Natural killer cell treated with Interleukin-12 subunit alpha and Interleukin-12 subunit beta and Interleukin-15 and Interleukin-18, amount 100 ng/mL, for 72 hours (primary cell): ENCODE results near the gene REEP1. TPM values are rescaled to one million over a fixed set of nuclear protein-coding genes. Genes with fewer than 3 reads are reported as not detected.

Experiments used
- ATAC-seq, 2 donors: fragments of 150-1000 bp; cut with Tn5 transposase in 1 of 2; sonication (Bioruptor Pico), chemical (Tn5 transposase) in 1 of 2; 2 replicates each; pipeline ENCODE4 v1.10.0; 2021
- DNase-seq: peaks from one replicate; pipeline ENCODE4 v3.0.0; 2022; ENCODE audit warnings: low spot score
- H3K27ac Mint-ChIP-seq, 2 donors: 1 replicate in 1 of 2; 2 replicates in 1 of 2; pipeline ENCODE4 v1.8.0; 2022; ENCODE audit warnings: mixed read lengths in 2 of 2, mild to moderate bottlenecking in 1 of 2, moderate library complexity in 1 of 2
- H3K27me3 Mint-ChIP-seq, 2 donors: 1 replicate in 1 of 2; 2 replicates in 1 of 2; pipeline ENCODE4 v1.8.0; 2022; ENCODE audit warnings: mixed read lengths in 2 of 2
- H3K36me3 Mint-ChIP-seq: one replicate; pipeline ENCODE4 v1.8.0; 2022; ENCODE audit warnings: mixed read lengths
- H3K4me1 Mint-ChIP-seq, 2 donors: 1 replicate in 1 of 2; 2 replicates in 1 of 2; pipeline ENCODE4 v1.8.0; 2022; ENCODE audit warnings: low read depth in 2 of 2, mixed read lengths in 2 of 2, mild to moderate bottlenecking in 1 of 2
- H3K4me3 Mint-ChIP-seq: one replicate; pipeline ENCODE4 v1.8.0; 2022; ENCODE audit warnings: mixed read lengths
- H3K9me3 Mint-ChIP-seq: 2 replicates; pipeline ENCODE4 v1.8.0; 2022; ENCODE audit warnings: mixed read lengths
- total RNA-seq, 2 donors: library from RNA; stranded (reverse); gene quantifications; one replicate each; pipeline ENCODE4 v1.2.3, GENCODE V29; 2022

The REEP1 gene
- total RNA-seq, 2 donors from 2014 or later: not detected

DNA sequence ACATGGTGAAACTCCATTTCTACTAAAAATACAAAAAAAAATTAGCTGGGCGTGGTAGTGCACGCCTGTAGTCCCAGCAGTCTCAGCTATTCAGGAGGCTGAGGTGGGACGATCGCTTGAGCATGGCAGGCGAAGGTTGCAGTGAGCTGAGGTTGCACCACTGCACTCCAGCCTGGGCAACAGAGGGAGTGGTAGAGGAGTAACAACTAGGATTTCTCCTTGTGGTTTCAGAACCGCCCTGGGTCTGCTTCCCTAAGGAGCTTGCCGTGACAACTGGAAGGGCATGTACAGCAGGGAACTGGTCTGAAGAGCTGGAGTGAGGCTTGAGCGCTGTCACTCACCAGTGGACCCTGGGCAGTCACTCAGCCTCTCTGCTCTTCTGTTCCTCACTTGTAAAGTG is 29.1 kb downstream of the REEP1 start:
- Mint-ChIP-seq H3K4me1 (no peaks in the 10 kb centered on the region), H3K36me3 (no peaks in the 10 kb centered on the region), H3K4me3 (no peak overlapping the region), H3K27me3 (peaks cover 29 to 39% of the 10 kb centered on the region in 2 donors), H3K9me3 (no peaks in the 10 kb centered on the region), H3K27ac (no peak overlapping the region)
- no peak for ATAC-seq
- DNase-seq: no peak

DNA sequence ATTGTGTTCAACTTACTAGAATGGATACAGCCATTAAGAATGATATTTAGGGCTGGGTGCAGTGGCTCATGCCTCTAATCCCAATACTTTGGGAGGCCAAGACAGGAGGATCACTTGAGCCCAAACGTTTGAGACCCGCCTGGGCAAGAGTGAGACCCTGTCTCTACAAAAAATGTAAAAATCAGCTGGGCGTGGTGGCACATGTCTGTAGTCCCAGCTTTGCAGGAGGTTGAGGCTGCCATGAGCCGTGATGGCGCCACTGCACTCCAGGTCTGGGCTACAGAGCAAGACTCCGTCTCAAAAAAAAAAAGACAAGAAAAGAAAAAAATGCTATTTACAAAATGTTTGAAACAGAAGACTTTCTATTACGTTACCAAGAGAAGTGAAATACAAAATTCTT is 30.0 kb downstream of the REEP1 start:
- Mint-ChIP-seq H3K27ac (no peak overlapping the region), H3K4me1 (no peaks in the 10 kb centered on the region), H3K36me3 (no peaks in the 10 kb centered on the region), H3K9me3 (no peaks in the 10 kb centered on the region), H3K27me3 (peaks cover 27 to 37% of the 10 kb centered on the region in 2 donors), H3K4me3 (no peak overlapping the region)
- DNase-seq (no peak), ATAC-seq (no peak)

DNA sequence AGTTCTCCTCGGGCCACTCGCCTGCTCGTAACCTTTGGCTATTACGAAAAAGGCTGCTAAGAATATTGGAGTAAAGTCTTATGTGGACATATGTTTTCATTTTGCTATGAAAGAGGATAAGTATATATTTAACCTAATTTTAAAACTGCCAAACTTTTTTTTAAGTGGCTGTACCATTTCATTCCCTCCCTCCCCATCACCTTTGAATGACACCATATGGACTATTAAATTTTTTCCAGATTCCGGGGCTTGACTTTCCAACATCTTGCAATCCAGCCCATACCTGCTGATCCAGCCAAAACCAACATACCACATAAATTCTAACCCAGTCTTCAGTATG is 31.5 kb downstream of the REEP1 start:
- DNase-seq (no peak), ATAC-seq (no peak)
- H3K4me1 Mint-ChIP-seq: no peaks in the 10 kb centered on the region
- no peaks in the 10 kb centered on the region for H3K36me3 Mint-ChIP-seq
- no peak overlapping the region for H3K4me3 Mint-ChIP-seq
- peaks cover 21 to 36% of the 10 kb centered on the region in 2 donors for H3K27me3 Mint-ChIP-seq
- H3K27ac Mint-ChIP-seq: no peak overlapping the region
- H3K9me3 Mint-ChIP-seq: no peaks in the 10 kb centered on the region

DNA sequence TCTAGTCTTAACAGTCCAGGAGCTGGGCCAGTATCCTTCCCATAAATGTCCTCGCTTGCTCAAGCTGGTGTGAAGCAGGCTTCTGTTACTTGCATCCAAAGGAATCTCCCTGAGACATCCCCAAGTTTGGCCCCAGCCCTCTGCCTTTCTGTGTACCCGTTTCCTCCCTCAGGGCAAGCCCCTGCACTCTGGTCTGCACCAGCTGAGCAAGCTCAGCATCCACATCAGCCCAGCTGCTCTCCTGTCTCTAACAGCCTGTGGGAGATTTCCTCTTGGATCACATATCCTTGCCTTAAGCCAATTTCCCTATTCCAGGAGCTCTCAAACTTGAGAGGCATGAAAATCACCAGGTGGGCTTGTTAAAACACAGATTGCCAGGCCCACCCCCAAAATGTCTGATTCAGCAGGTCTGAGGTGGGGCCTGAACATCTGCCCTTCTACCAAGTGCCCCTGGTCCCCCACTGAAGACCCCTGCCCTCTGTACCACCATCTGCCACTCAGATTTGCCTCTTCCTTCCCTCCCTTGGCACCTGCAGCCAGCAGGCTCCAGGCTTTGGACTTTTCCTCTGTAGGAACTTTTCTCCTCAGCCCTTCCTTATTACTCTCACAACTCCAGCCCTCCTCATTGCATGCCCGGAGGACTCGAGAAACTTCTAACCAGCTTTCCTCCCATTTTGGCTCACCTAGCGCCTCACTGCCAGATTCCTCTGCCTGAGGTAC is 32.1 kb downstream of the REEP1 start:
- Mint-ChIP-seq H3K27me3 (peaks cover 18 to 32% of the 10 kb centered on the region in 2 donors), H3K9me3 (no peaks in the 10 kb centered on the region), H3K4me1 (no peaks in the 10 kb centered on the region), H3K36me3 (no peaks in the 10 kb centered on the region), H3K4me3 (no peak overlapping the region), H3K27ac (no peak overlapping the region)
- ATAC-seq: no peak
- DNase-seq: no peak

DNA sequence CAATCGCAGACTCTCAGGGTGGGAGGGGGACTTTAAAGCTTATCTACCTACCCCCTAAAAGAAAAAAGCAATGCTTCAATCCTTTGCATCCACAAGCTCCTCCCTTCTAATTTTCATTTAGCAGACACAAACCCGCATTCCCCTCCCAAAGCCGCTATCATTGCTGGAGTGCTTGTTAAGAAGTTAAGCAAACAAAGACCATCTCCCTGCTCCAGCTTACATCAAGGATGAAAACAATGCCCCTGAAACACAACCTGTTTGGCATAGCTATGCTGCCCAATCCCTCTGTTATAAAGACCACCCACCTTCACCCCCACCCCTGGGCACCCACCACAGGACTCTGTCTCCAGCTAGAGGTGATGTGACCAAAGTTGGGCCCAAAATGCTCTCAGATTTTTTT is 33.0 kb downstream of the REEP1 start:
- H3K9me3 Mint-ChIP-seq: no peaks in the 10 kb centered on the region
- no peaks in the 10 kb centered on the region for H3K36me3 Mint-ChIP-seq
- ATAC-seq (no peak), DNase-seq (no peak)
- H3K27me3 Mint-ChIP-seq: peaks cover 25 to 38% of the 10 kb centered on the region in 2 donors
- H3K4me3 Mint-ChIP-seq: no peak overlapping the region
- H3K27ac Mint-ChIP-seq: no peak overlapping the region
- H3K4me1 Mint-ChIP-seq: no peaks in the 10 kb centered on the region

DNA sequence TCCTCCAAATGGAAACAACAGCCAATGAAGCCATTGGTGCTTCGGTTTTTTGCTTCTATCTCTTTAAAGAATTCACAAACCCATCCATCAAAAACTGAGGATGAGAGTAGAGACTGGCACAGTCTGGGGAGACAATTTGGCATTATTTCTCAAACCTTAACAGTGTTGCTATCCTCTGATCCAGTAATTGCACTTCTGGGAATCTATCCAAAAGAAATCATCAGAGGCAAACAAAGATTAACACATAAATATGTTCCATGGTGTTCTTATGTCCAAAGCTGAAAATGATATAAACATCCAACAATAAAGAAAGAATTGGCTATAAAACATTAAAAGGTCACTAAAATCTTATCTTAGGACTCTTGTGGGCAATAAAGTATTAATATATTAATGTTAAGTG is 35.1 kb downstream of the REEP1 start:
- no peaks in the 10 kb centered on the region for H3K4me1 Mint-ChIP-seq
- no peak for ATAC-seq
- no peak for DNase-seq
- no peaks in the 10 kb centered on the region for H3K36me3 Mint-ChIP-seq
- no peak overlapping the region for H3K4me3 Mint-ChIP-seq
- no peak overlapping the region for H3K27ac Mint-ChIP-seq
- no peaks in the 10 kb centered on the region for H3K9me3 Mint-ChIP-seq
- peaks cover 29 to 41% of the 10 kb centered on the region in 2 donors for H3K27me3 Mint-ChIP-seq

DNA sequence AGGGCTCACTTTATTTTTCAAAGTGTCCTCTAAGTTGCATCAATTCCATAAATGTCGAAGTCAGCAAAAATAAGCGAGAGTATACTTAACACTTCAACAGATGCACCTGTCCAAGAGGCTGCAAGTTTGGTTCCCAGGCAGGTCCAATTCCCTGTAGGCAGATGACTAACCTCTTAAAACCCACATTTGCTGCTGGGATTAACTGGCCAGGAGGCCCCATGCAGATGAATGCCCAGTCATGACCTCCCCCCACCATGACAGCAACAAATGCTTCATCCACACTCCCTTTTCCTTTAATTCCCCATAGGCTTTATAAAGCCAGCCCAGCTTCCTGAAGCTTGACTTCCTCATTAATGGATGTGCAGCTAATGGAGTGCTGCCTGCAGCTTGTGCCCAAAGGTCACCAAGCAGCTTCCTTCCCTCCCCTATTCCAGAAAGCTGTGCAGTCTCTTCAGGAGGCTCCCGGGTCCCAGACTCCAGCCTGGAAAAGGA is 35.7 kb downstream of the REEP1 start:
- ATAC-seq (no peak), DNase-seq (no peak)
- Mint-ChIP-seq H3K27ac (no peak overlapping the region), H3K27me3 (peaks cover 34 to 47% of the 10 kb centered on the region in 2 donors), H3K9me3 (no peaks in the 10 kb centered on the region), H3K4me3 (no peak overlapping the region), H3K36me3 (no peaks in the 10 kb centered on the region), H3K4me1 (no peaks in the 10 kb centered on the region)

DNA sequence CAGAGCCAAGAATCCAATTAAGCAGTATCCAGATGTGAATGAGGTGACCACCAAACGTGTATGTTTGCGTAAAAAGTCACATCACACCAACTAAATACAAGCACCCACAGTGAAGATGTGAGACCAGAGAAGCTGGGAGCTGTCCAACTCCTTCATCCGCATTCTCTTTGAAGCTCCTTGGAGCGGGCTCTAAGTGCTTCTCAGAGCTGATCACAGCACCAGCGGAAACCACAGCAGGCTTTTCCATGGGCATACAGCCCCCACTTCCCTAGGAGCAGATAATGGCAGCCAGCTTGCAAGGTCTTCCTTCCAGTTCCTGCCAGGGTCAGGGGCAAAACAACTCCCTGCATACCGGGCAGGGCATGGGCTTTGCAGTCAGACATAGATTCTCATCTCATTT is 36.4 kb downstream of the REEP1 start:
- no peaks in the 10 kb centered on the region for H3K36me3 Mint-ChIP-seq
- H3K27me3 Mint-ChIP-seq: peaks cover 29 to 41% of the 10 kb centered on the region in 2 donors
- ATAC-seq: no peak

DNA sequence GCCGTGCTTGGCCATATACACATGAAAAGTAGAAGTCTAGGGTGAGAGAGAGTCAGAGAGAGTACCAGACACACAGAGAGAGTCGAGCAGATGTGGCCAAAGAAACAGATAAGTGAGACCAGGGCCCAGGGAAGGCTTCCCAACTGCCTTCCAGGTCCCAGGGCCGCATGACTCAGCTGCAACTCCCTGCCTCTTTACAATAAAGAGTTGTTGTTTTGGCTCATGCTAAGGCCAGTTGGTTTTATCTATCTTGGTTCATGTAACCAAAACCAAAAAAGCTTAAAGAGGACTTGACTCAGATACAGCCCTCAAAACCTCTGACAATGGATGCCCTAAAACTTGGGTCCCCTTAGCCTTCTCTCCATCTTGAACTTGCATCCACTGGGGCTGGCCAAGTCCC is 36.9 kb downstream of the REEP1 start:
- DNase-seq (no peak), ATAC-seq (no peak)
- Mint-ChIP-seq H3K4me3 (no peak overlapping the region), H3K4me1 (no peaks in the 10 kb centered on the region), H3K27me3 (peaks cover 29 to 36% of the 10 kb centered on the region in 2 donors), H3K36me3 (no peaks in the 10 kb centered on the region), H3K9me3 (no peaks in the 10 kb centered on the region), H3K27ac (no peak overlapping the region)

More for the DNA sequence above, 36.4 kb downstream of the REEP1 start:
- no peak for DNase-seq
- H3K27ac Mint-ChIP-seq: no peak overlapping the region
- no peak overlapping the region for H3K4me3 Mint-ChIP-seq
- H3K9me3 Mint-ChIP-seq: no peaks in the 10 kb centered on the region
- no peaks in the 10 kb centered on the region for H3K4me1 Mint-ChIP-seq

DNA sequence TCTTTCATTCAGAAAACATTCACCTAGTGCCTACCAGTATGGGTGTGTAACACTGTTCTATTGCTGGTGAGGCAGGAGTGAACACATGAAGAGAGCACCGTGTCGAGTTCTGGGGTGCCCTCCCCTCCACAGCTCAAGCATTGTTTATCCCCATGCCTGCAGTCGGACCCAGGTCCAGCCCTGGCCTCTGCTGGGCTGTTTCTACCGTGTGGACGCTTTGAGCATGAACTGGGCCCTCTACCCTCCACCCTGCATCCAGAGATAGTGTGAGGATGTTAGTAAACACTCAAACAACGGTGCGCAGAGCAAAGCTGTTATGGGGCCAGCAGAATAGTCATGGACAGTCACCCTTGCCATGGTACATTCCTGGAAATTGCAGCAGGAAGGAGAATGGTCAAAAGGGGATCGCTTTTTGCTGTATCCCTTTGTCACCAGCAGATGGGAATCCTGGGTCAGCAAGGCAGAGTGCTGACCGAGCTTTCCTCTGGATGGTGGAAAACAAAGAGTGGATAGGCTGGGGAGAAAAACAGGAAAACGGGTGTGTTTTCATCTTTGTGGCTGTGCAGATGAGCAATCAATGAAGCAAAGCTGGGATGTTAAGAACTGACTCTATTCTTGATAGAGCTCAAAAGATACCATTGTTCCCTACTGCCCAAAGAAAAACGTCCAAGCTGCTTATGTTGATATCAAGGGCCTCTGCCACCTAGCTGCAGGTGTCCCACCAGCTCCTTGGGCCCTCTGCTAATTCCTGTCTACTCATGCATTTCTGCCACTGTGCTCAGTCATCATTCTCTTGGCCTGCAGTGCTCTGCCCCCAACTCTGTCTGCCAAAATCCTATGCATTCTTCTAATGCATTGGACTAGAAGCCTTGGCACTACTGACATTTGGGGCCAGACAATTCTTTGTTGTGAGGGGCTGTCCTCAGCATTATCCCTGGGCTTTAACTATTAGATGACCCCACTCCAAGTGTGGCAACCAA is 38.7 kb downstream of the REEP1 start:
- ATAC-seq (no peak), DNase-seq (no peak)
- Mint-ChIP-seq H3K4me3 (no peak overlapping the region), H3K4me1 (no peaks in the 10 kb centered on the region), H3K36me3 (no peaks in the 10 kb centered on the region), H3K27ac (no peak overlapping the region), H3K9me3 (no peaks in the 10 kb centered on the region), H3K27me3 (peaks cover 30 to 38% of the 10 kb centered on the region in 2 donors)

DNA sequence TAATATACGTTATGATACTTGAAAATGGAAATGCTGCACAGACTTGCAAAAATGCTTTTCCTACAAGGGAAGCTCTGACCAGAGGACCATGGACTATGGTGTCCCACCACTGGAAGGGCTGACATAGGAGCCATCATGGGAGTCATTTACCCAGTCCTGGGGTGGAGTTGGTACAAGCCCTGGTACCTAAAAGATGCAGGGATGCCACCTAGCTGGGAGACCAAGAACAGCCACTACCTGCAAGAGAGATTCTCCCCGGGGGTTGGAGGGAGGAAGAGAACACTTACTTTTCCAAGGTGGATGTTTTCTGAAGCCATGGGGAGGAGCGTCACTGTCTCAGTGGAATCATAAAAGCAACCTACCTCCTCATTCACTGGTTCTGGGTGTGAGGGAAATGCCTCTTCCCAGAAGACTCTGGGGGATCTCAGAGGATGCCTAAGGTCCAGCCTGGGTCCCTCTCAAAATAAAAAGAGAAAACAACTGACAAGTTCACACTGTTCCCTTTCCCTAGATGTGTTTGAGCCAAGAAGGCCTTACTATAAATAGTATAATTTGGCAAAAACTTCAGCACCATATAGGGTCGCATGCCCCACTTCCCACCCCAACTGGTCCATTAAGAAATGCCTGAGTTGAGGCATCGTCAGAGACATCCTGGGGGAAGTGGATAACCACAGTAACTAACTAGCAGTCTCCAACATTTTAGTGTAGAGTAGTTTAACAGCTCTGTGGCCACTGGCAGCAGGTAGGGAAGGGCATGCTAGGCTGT is 39.9 kb downstream of the REEP1 start:
- Mint-ChIP-seq H3K4me1 (no peaks in the 10 kb centered on the region), H3K27ac (no peak overlapping the region), H3K9me3 (no peaks in the 10 kb centered on the region), H3K4me3 (no peak overlapping the region), H3K27me3 (peaks cover 29 to 44% of the 10 kb centered on the region in 2 donors), H3K36me3 (no peaks in the 10 kb centered on the region)
- DNase-seq: no peak
- no peak for ATAC-seq

DNA sequence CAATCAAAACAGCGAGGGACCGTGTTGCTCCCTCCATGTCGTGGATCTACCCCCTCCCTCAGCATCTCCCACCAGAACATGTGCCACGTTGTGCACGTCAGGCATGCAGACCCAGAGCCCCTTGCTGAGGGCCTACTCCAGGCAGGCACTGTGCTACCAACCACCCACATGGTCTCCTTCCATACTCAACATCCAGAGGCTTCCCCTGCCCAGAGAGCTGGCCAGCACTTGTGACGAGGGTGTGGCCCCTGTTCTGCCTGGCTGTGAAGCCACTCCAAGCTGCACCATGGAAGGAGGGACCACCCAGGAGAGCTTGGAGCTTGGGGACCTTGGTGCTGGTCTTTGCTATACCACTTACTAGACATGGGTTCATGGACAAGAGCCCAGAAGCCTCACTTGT is 40.5 kb downstream of the REEP1 start:
- peaks cover 29 to 42% of the 10 kb centered on the region in 2 donors for H3K27me3 Mint-ChIP-seq
- H3K27ac Mint-ChIP-seq: no peak overlapping the region
- DNase-seq (no peak), ATAC-seq (no peak)
- H3K4me3 Mint-ChIP-seq: no peak overlapping the region
- H3K9me3 Mint-ChIP-seq: no peaks in the 10 kb centered on the region
- no peaks in the 10 kb centered on the region for H3K36me3 Mint-ChIP-seq
- no peaks in the 10 kb centered on the region for H3K4me1 Mint-ChIP-seq

DNA sequence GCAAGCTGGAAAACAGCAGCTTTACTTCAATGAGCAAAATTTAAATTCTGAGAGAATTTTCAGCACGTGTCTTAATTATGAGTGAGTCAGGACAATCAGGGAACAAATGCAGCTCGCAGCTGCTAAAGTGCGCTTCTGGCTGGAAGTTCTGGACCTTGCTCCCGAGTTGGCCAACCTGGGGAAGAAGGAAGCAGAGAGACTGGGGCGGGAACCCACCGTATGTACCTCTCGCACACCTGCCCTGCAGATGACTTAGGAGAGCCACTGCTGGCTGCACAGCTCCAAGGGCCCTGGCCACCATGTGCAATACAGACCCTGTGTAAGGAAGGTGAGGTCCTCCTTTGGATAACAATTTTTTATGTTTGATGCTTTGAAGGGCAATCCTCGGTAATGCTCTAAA is 42.4 kb downstream of the REEP1 start:
- DNase-seq: no peak
- no peaks in the 10 kb centered on the region for H3K36me3 Mint-ChIP-seq
- peaks cover 31 to 42% of the 10 kb centered on the region in 2 donors for H3K27me3 Mint-ChIP-seq
- H3K4me3 Mint-ChIP-seq: no peak overlapping the region
- ATAC-seq: no peak
- H3K4me1 Mint-ChIP-seq: no peaks in the 10 kb centered on the region
- no peak overlapping the region for H3K27ac Mint-ChIP-seq
- no peaks in the 10 kb centered on the region for H3K9me3 Mint-ChIP-seq
